GM18858 (cell line): ENCODE results near the gene STAMBP.
"Not testable (repeated sequence)": the region's sequence is repeated elsewhere in the genome, so short reads cannot be mapped to it uniquely, and the experiment has no call there.

Experiments
- ATAC-seq: cut with Tn5 transposase; IDR thresholded peaks from one replicate; pipeline ENCODE4 v1.9.1; 2021; ENCODE audit not compliant: unreplicated experiment

STAMBP gene

GRCh38 chr2:73903949-73904613, 75.3 kb downstream of the STAMBP start:
- not testable (repeated sequence) for ATAC-seq

- ATAC-seq = no peak
Observed at GRCh38 chr2:73904952-73905351, 76.2 kb downstream of the STAMBP start.

- no peak for ATAC-seq
Observed at GRCh38 chr2:73906847-73907505, 78.2 kb downstream of the STAMBP start.

- ATAC-seq = no peak
Observed at GRCh38 chr2:73907840-73908452, 79.2 kb downstream of the STAMBP start.

- ATAC-seq = no peak
Observed at GRCh38 chr2:73908689-73909652, 80.2 kb downstream of the STAMBP start.

GRCh38 chr2:73910873-73911547, 82.2 kb downstream of the STAMBP start:
- no peak for ATAC-seq

GRCh38 chr2:73911548-73912208, 82.9 kb downstream of the STAMBP start:
- no peak for ATAC-seq

GRCh38 chr2:73913414-73914054, 84.8 kb downstream of the STAMBP start:
- ATAC-seq = no peak

GRCh38 chr2:73914667-73915066, 85.9 kb downstream of the STAMBP start:
- no peak for ATAC-seq

- ATAC-seq = no peak
Observed at GRCh38 chr2:73915437-73915993, 86.8 kb downstream of the STAMBP start.

- no peak for ATAC-seq
Observed at GRCh38 chr2:73916666-73917065, 87.9 kb downstream of the STAMBP start.

- no peak for ATAC-seq
Observed at GRCh38 chr2:73917296-73917695, 88.5 kb downstream of the STAMBP start.

- ATAC-seq = no peak
Observed at GRCh38 chr2:73917696-73918207, 89.0 kb downstream of the STAMBP start.

GRCh38 chr2:73918856-73919255, 90.1 kb downstream of the STAMBP start:
- ATAC-seq = no peak

GRCh38 chr2:73919596-73920228, 91.0 kb downstream of the STAMBP start:
- ATAC-seq = no peak

- no peak for ATAC-seq
Observed at GRCh38 chr2:73920577-73921545, 92.1 kb downstream of the STAMBP start.

GRCh38 chr2:73921581-73921980, 92.8 kb downstream of the STAMBP start:
- ATAC-seq = no peak
